Neural progenitor cell (in vitro differentiated cells): ENCODE results near the gene TOPBP1.

Experiments
- EZH2 ChIP-seq: fragments of 200-600 bp; sonication (generic); IDR thresholded peaks from 2 replicates; pipeline ENCODE4 v1.6.1; 2017; ENCODE audit warnings: antibody characterized with exemption, mild to moderate bottlenecking, moderate library complexity
- EZH2phosphoT487 ChIP-seq: fragments of 200-600 bp; sonication (generic); IDR thresholded peaks from 2 replicates; pipeline ENCODE4 v1.6.1; 2017; ENCODE audit warnings: antibody characterized with exemption
- TF ChIP-seq, protein P1 (sequence below): fragments of 200-600 bp; sonication (generic); IDR thresholded peaks from 2 replicates; pipeline ENCODE4 v1.5.1; 2017; ENCODE audit warnings: antibody characterized with exemption, mild to moderate bottlenecking

DNA sequence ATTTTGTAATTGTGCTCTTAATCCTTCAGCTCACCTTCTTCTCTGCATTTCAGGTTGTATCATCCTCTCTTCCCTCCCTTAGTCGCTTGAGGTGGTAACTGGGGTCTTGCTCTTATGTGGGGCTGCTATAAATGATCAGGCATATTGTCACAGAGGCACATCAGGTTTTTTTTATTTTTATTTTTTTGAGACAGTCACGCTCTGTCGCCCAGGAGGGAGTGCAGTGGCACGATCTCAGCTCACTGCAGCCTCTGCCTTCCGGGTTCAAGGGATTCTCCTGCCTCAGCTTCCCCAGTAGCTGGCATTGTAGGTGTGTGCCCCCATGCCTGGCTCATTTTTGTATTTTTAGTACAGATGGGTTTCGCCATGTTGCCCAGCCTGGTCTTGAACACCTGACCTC is 78.3 kb downstream of the TOPBP1 start:
- TF ChIP-seq, protein P1, sequence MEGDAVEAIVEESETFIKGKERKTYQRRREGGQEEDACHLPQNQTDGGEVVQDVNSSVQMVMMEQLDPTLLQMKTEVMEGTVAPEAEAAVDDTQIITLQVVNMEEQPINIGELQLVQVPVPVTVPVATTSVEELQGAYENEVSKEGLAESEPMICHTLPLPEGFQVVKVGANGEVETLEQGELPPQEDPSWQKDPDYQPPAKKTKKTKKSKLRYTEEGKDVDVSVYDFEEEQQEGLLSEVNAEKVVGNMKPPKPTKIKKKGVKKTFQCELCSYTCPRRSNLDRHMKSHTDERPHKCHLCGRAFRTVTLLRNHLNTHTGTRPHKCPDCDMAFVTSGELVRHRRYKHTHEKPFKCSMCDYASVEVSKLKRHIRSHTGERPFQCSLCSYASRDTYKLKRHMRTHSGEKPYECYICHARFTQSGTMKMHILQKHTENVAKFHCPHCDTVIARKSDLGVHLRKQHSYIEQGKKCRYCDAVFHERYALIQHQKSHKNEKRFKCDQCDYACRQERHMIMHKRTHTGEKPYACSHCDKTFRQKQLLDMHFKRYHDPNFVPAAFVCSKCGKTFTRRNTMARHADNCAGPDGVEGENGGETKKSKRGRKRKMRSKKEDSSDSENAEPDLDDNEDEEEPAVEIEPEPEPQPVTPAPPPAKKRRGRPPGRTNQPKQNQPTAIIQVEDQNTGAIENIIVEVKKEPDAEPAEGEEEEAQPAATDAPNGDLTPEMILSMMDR, result no peak
- TF ChIP-seq EZH2, result no peak
- TF ChIP-seq EZH2phosphoT487, result no peak
